K562 (cell line): ENCODE results near the gene ZNF738. TPM values are rescaled to one million over a fixed set of nuclear protein-coding genes. Genes with fewer than 3 reads are reported as not detected.

Source experiments
- ATAC-seq: fragments of 200-7000 bp; cut with Tn5 transposase; 3 replicates; pipeline ENCODE4 v1.9.1; 2020; ENCODE audit warnings: moderate library complexity
- BruUV-seq: library from RNA; stranded (reverse); fragments of 400-500 nt; replicated peaks from 2 replicates; lab custom pipeline; 2021; lab: Mats Ljungman, UMichigan
- CTCF ChIA-PET: fragments of 300-600 bp; formaldehyde crosslinking; extraction: SDS; loops from one replicate; lab custom pipeline; 2021; ENCODE audit warnings: low intra/inter-chr PET ratio; lab: Yijun Ruan, JAX
- POLR2A ChIA-PET: fragments of 300-600, 350-650 bp; sonication (Branson Sonifier 250); formaldehyde crosslinking; extraction: SDS; loops from one replicate; lab custom pipeline; 2021; ENCODE audit warnings: antibody characterized with exemption, inconsistent platforms; lab: Yijun Ruan, JAX
- DNase-seq, 4 experiments: peaks; one replicate each; pipeline versions ENCODE4 v3.0.0 to v3.0.0-alpha.2; 2011 to 2018; ENCODE audit warnings: low spot score in 3 of 4, mixed read lengths in 3 of 4; ENCODE audit errors: extremely low read depth in 1 of 4
- FAIRE-seq: peaks from 2 replicates; lab custom pipeline; 2011; peaks lifted over from hg19 to GRCh38; lab: Jason Lieb, UNC
- H2AFZ ChIP-seq: 2 replicates; pipeline ENCODE4 v1.6.0; 2011; ENCODE audit warnings: low read depth, low read length, control low read depth, inconsistent platforms
- H3K27ac ChIP-seq: fragments of 200-600 bp; 3 replicates; pipeline ENCODE4 v1.8.0; 2011; ENCODE audit warnings: low read depth, mild to moderate bottlenecking, control low read depth, inconsistent platforms, low read length, moderate library complexity, mixed read lengths; ENCODE audit errors: extremely low read depth
- H3K27me3 ChIP-seq, 2 experiments: fragments of 300-600 bp in 1 of 2; 2 replicates in 1 of 2; 3 replicates in 1 of 2; pipeline versions ENCODE4 v1.6.0 to v1.8.0; 2011; ENCODE audit warnings: inconsistent platforms in 2 of 2, low read length in 2 of 2, mild to moderate bottlenecking in 1 of 2, mixed read lengths in 1 of 2, moderate library complexity in 1 of 2; ENCODE audit not compliant: control insufficient read depth in 2 of 2, insufficient read depth in 2 of 2
- H3K36me3 ChIP-seq: fragments of 300-600 bp; 3 replicates; pipeline ENCODE4 v1.8.0; 2011; ENCODE audit warnings: mild to moderate bottlenecking, low read length, inconsistent platforms; ENCODE audit not compliant: control insufficient read depth, insufficient read depth
- H3K4me1 ChIP-seq, 2 experiments: fragments of 200-600 bp in 1 of 2; replicated peaks in 1 of 2; 2 replicates in 1 of 2; 3 replicates in 1 of 2; pipeline versions ENCODE4 v1.5.1 to v1.8.0; 2011; ENCODE audit warnings: inconsistent platforms in 2 of 2, low read length in 2 of 2, mild to moderate bottlenecking in 1 of 2, mixed read lengths in 1 of 2, moderate library complexity in 1 of 2; ENCODE audit not compliant: control insufficient read depth in 2 of 2, insufficient read depth in 2 of 2
- H3K4me2 ChIP-seq: 2 replicates; pipeline ENCODE4 v1.6.1; 2011; ENCODE audit warnings: low read length, control low read depth, inconsistent platforms, mixed read lengths; ENCODE audit not compliant: insufficient read depth
- H3K4me3 ChIP-seq: fragments of 200-600 bp; sonication (generic), shearing (Covaris generic); 2 replicates; pipeline ENCODE4 v1.5.1; 2016; ENCODE audit warnings: control low read depth, inconsistent platforms
- H3K79me2 ChIP-seq: fragments of 200-600 bp; 3 replicates; pipeline ENCODE4 v1.8.0; 2011; ENCODE audit warnings: low read length, inconsistent platforms; ENCODE audit not compliant: control insufficient read depth, insufficient read depth
- H3K9ac ChIP-seq, 2 experiments: 2 replicates each; pipeline versions ENCODE4 v1.6.0 to v1.6.1; 2011; ENCODE audit warnings: low read depth in 2 of 2, low read length in 2 of 2, control low read depth in 1 of 2, inconsistent platforms in 1 of 2, mild to moderate bottlenecking in 1 of 2, mixed read lengths in 1 of 2; ENCODE audit not compliant: insufficient read depth in 1 of 2
- H3K9me1 ChIP-seq: one replicate; pipeline ENCODE4 v1.6.0; 2011; ENCODE audit warnings: inconsistent platforms, mild to moderate bottlenecking, low read length, moderate library complexity; ENCODE audit not compliant: control insufficient read depth, insufficient read depth
- H3K9me3 ChIP-seq: replicated peaks from 2 replicates; pipeline ENCODE4 v1.5.1; 2011; ENCODE audit warnings: low read depth, low read length, inconsistent platforms; ENCODE audit not compliant: control insufficient read depth, insufficient read depth
- H4K20me1 ChIP-seq: replicated peaks from 2 replicates; pipeline ENCODE4 v1.6.1; 2011; ENCODE audit warnings: low read length, inconsistent platforms, mixed read lengths; ENCODE audit not compliant: control insufficient read depth, insufficient read depth
- ATF1 ChIP-seq, 2 experiments: fragments of 450-650 bp in 1 of 2; IDR thresholded peaks; 2 replicates each; pipeline ENCODE4 v1.6.1; 2016; ENCODE audit warnings: missing compliant biosample characterization in 1 of 2, missing genetic modification characterization in 1 of 2
- HIVEP1 ChIP-seq: fragments of 250-450 bp; sonication (Bioruptor Pico); IDR thresholded peaks from 2 replicates; pipeline ENCODE4 v1.4.0; 2020; ENCODE audit warnings: mild to moderate bottlenecking
- POLR2AphosphoS5 ChIP-seq: IDR thresholded peaks from 2 replicates; pipeline ENCODE4 v1.6.1; 2011; ENCODE audit warnings: mild to moderate bottlenecking, low read depth, low read length, moderate library complexity; ENCODE audit not compliant: control insufficient read depth, insufficient read depth
- SMARCE1 ChIP-seq: fragments of 450-650 bp; IDR thresholded peaks from 2 replicates; pipeline ENCODE4 v1.7.1; 2016; ENCODE audit warnings: mild to moderate bottlenecking
- U2AF1 ChIP-seq: fragments of 200-400 bp; formaldehyde crosslinking; optimal IDR thresholded peaks from 2 replicates; pipeline ENCODE3; 2017; ENCODE audit warnings: mild to moderate bottlenecking, low read depth, low read length, moderate library complexity
- in situ Hi-C: fragments of 300-500 bp; cut with MboI; formaldehyde crosslinking; loops from 4 replicates; pipeline ENCODE4 v1.15.0; 2018; ENCODE audit warnings: inconsistent platforms, mixed read lengths
- intact Hi-C: fragments of 100-400 bp; cut with micrococcal nuclease; formaldehyde crosslinking; loops from 2 replicates; pipeline ENCODE4 v1.14.2; 2022
- polyA plus RNA-seq, 8 experiments: library from polyadenylated mRNA; depleted of rRNA in 4 of 8; stranded (reverse) in 5 of 8; unstranded in 3 of 8; fragments of >200 nt; fragmentation: Nextera tagmentation in 2 of 8; fragmentation: Illumina TruSeq in 1 of 8; extraction: Ambion mirVana in 2 of 8; extraction: Trizol in 1 of 8; gene quantifications; 2 replicates each; pipeline versions ENCODE4 v1.2.1 to v1.2.3, GENCODE V29; 2011 to 2014; ENCODE audit warnings: inconsistent platforms in 1 of 8, missing spikeins in 1 of 8
- total RNA-seq, 7 experiments: library from RNA; depleted of rRNA in 6 of 7; stranded (reverse); fragments of >200 nt in 6 of 7; fragmentation: Illumina TruSeq in 2 of 7; extraction: Trizol in 2 of 7; gene quantifications; 2 replicates each; pipeline versions ENCODE4 v1.2.1 to v1.2.3, GENCODE V29; 2011 to 2021; ENCODE audit warnings: low replicate concordance in 1 of 7
- TF ChIP-seq, protein P1 (sequence below): fragments of 450-650 bp; IDR thresholded peaks from 2 replicates; pipeline ENCODE4 v1.6.1; 2016; ENCODE audit warnings: mild to moderate bottlenecking, moderate library complexity

Gene ZNF738
- total and polyA plus RNA-seq, 9 of the 15 experiments (the other 6 are each of a cell fraction or from before 2014, with no cell fraction given), result 5.6 to 15.0 (median 8.6) TPM

DNA sequence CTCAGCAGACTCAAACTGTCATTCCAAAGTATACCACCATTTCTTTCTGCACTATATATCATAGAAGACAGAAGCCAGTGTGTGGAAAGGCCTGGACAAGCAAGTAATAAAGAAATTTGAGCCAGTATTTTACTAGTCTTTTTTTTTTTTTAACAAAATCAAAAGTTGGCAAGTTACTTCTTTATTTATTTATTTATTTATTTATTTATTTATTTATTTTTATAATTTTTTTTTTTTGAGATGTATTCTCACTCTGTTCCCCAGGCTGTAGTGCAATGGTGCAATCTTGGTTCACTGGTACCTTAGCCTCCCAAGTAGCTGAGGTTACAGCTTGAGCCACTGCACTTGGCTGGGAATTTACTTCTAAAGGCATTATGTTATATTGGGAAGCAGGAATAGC is 63.4 kb downstream of the ZNF738 start:
- H3K4me1 ChIP-seq, result no peaks in the 10 kb centered on the region
- no peaks in the 10 kb centered on the region for H3K9me1 ChIP-seq
- no peaks in the 10 kb centered on the region for H3K27me3 ChIP-seq
- intact Hi-C loops, result no loop called here
- H3K36me3 ChIP-seq, result no peaks in the 10 kb centered on the region
- H2AFZ ChIP-seq, result no peak overlapping the region
- peaks cover 8% of the 10 kb centered on the region for H3K9me3 ChIP-seq
- ChIA-PET POLR2A (no interaction called here), CTCF (no interaction called here)
- no peak overlapping the region for H3K4me3 ChIP-seq
- TF ChIP-seq ATF1 (CRISPR knock-in tag; IDR thresholded peaks at IDR 0.05) (no peak), ATF1 (tag; IDR thresholded peaks at IDR 0.05) (no peak), POLR2AphosphoS5 (no peak), SMARCE1 (no peak), U2AF1 (no peak), HIVEP1 (CRISPR knock-in tag) (no peak)
- TF ChIP-seq, protein P1, sequence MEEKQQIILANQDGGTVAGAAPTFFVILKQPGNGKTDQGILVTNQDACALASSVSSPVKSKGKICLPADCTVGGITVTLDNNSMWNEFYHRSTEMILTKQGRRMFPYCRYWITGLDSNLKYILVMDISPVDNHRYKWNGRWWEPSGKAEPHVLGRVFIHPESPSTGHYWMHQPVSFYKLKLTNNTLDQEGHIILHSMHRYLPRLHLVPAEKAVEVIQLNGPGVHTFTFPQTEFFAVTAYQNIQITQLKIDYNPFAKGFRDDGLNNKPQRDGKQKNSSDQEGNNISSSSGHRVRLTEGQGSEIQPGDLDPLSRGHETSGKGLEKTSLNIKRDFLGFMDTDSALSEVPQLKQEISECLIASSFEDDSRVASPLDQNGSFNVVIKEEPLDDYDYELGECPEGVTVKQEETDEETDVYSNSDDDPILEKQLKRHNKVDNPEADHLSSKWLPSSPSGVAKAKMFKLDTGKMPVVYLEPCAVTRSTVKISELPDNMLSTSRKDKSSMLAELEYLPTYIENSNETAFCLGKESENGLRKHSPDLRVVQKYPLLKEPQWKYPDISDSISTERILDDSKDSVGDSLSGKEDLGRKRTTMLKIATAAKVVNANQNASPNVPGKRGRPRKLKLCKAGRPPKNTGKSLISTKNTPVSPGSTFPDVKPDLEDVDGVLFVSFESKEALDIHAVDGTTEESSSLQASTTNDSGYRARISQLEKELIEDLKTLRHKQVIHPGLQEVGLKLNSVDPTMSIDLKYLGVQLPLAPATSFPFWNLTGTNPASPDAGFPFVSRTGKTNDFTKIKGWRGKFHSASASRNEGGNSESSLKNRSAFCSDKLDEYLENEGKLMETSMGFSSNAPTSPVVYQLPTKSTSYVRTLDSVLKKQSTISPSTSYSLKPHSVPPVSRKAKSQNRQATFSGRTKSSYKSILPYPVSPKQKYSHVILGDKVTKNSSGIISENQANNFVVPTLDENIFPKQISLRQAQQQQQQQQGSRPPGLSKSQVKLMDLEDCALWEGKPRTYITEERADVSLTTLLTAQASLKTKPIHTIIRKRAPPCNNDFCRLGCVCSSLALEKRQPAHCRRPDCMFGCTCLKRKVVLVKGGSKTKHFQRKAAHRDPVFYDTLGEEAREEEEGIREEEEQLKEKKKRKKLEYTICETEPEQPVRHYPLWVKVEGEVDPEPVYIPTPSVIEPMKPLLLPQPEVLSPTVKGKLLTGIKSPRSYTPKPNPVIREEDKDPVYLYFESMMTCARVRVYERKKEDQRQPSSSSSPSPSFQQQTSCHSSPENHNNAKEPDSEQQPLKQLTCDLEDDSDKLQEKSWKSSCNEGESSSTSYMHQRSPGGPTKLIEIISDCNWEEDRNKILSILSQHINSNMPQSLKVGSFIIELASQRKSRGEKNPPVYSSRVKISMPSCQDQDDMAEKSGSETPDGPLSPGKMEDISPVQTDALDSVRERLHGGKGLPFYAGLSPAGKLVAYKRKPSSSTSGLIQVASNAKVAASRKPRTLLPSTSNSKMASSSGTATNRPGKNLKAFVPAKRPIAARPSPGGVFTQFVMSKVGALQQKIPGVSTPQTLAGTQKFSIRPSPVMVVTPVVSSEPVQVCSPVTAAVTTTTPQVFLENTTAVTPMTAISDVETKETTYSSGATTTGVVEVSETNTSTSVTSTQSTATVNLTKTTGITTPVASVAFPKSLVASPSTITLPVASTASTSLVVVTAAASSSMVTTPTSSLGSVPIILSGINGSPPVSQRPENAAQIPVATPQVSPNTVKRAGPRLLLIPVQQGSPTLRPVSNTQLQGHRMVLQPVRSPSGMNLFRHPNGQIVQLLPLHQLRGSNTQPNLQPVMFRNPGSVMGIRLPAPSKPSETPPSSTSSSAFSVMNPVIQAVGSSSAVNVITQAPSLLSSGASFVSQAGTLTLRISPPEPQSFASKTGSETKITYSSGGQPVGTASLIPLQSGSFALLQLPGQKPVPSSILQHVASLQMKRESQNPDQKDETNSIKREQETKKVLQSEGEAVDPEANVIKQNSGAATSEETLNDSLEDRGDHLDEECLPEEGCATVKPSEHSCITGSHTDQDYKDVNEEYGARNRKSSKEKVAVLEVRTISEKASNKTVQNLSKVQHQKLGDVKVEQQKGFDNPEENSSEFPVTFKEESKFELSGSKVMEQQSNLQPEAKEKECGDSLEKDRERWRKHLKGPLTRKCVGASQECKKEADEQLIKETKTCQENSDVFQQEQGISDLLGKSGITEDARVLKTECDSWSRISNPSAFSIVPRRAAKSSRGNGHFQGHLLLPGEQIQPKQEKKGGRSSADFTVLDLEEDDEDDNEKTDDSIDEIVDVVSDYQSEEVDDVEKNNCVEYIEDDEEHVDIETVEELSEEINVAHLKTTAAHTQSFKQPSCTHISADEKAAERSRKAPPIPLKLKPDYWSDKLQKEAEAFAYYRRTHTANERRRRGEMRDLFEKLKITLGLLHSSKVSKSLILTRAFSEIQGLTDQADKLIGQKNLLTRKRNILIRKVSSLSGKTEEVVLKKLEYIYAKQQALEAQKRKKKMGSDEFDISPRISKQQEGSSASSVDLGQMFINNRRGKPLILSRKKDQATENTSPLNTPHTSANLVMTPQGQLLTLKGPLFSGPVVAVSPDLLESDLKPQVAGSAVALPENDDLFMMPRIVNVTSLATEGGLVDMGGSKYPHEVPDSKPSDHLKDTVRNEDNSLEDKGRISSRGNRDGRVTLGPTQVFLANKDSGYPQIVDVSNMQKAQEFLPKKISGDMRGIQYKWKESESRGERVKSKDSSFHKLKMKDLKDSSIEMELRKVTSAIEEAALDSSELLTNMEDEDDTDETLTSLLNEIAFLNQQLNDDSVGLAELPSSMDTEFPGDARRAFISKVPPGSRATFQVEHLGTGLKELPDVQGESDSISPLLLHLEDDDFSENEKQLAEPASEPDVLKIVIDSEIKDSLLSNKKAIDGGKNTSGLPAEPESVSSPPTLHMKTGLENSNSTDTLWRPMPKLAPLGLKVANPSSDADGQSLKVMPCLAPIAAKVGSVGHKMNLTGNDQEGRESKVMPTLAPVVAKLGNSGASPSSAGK, result no peak
- FAIRE-seq, result no peak
- DNase-seq, result no peak
- no peaks in the 10 kb centered on the region for H4K20me1 ChIP-seq
- no peak for ATAC-seq
- no peak overlapping the region for H3K27ac ChIP-seq
- H3K4me2 ChIP-seq, result no peak overlapping the region
- no peaks in the 10 kb centered on the region for H3K79me2 ChIP-seq
- no peak overlapping the region for H3K9ac ChIP-seq
- no TSS peak for BruUV-seq
- in situ Hi-C loops, result no loop called here
